Nephron (organoid): ENCODE data around the gene REG1B.

Experiments
- H3K27ac Mint-ChIP-seq, 3 experiments: 2 replicates each; pipeline ENCODE4 v1.8.0; 2020; ENCODE audit warnings: mixed read lengths in 3 of 3, mild to moderate bottlenecking in 2 of 3, moderate library complexity in 1 of 3
- H3K27me3 Mint-ChIP-seq: 2 replicates; pipeline ENCODE4 v1.8.0; 2021; ENCODE audit warnings: low read depth, mild to moderate bottlenecking, moderate library complexity, mixed read lengths
- H3K36me3 Mint-ChIP-seq: 2 replicates; pipeline ENCODE4 v1.8.0; 2020; ENCODE audit warnings: low read depth, mixed read lengths
- H3K4me1 Mint-ChIP-seq: 2 replicates; pipeline ENCODE4 v1.8.0; 2020; ENCODE audit warnings: mixed read lengths
- H3K4me3 Mint-ChIP-seq, 3 experiments: 2 replicates each; pipeline ENCODE4 v1.8.0; 2020; ENCODE audit warnings: mild to moderate bottlenecking in 3 of 3, mixed read lengths in 3 of 3, moderate library complexity in 2 of 3
- H3K9me3 Mint-ChIP-seq: 2 replicates; pipeline ENCODE4 v1.8.0; 2020; ENCODE audit warnings: mixed read lengths
- TF ChIP-seq, protein P1 (sequence below), 3 experiments: fragments of 200-600 bp; sonication (generic); IDR thresholded peaks; one replicate each; pipeline ENCODE4 v1.5.0; 2021; ENCODE audit warnings: antibody characterized with exemption in 3 of 3; ENCODE audit not compliant: unreplicated experiment in 3 of 3

Gene REG1B

DNA sequence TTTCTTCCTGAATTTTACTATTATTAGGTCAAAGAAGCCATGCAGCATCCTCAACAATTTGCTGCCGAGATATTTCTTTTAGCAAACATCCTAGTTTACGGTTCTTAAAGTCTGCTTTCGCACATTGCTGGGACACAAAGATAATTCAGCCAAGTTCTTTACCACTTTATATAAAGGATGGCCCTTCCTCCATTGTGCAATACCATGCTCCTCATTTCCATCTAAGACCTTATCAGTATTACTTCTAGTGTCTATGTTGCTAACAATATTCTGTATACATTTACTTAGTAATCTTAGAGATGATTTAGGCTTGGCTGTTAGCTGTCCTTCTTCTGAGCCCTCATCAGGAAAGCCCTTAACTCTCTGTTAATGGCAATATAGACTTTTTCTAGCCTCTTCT is 24.5 kb upstream of the REG1B start:
- Mint-ChIP-seq H3K4me3 (no peak overlapping the region), H3K4me1 (no peaks in the 10 kb centered on the region), H3K27ac (no peak overlapping the region), H3K36me3 (no peaks in the 10 kb centered on the region), H3K27me3 (no peaks in the 10 kb centered on the region), H3K9me3 (no peaks in the 10 kb centered on the region)
- TF ChIP-seq, protein P1, sequence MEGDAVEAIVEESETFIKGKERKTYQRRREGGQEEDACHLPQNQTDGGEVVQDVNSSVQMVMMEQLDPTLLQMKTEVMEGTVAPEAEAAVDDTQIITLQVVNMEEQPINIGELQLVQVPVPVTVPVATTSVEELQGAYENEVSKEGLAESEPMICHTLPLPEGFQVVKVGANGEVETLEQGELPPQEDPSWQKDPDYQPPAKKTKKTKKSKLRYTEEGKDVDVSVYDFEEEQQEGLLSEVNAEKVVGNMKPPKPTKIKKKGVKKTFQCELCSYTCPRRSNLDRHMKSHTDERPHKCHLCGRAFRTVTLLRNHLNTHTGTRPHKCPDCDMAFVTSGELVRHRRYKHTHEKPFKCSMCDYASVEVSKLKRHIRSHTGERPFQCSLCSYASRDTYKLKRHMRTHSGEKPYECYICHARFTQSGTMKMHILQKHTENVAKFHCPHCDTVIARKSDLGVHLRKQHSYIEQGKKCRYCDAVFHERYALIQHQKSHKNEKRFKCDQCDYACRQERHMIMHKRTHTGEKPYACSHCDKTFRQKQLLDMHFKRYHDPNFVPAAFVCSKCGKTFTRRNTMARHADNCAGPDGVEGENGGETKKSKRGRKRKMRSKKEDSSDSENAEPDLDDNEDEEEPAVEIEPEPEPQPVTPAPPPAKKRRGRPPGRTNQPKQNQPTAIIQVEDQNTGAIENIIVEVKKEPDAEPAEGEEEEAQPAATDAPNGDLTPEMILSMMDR (IDR thresholded peaks at IDR 0.05; ENCODE audit: unreplicated experiment in 3 of 3): no peak

DNA sequence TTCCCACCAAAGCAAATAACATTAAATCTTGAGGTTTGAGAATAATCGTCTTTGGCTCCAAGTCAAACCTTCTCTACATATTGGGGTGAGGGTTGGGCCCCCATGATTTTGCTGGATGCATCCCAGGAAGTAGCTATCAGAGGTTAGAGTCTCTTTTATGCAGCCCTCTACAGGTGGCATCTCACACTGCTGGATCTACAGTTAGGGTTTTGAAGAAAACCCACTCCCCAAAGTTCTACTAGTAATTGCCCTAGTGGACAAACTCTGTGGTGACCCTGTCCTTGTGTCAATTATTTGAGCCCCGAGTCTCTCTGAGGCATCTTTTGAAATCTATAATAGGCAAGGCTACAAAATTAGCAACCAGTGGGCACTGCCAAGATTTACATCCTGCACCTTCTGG is 17.5 kb upstream of the REG1B start:
- Mint-ChIP-seq H3K4me3 (no peak overlapping the region), H3K4me1 (no peaks in the 10 kb centered on the region), H3K36me3 (no peaks in the 10 kb centered on the region), H3K27me3 (no peaks in the 10 kb centered on the region), H3K9me3 (peaks cover 7% of the 10 kb centered on the region), H3K27ac (no peak overlapping the region)
- TF ChIP-seq, protein P1 (IDR thresholded peaks at IDR 0.05; ENCODE audit: unreplicated experiment in 3 of 3): no peak

DNA sequence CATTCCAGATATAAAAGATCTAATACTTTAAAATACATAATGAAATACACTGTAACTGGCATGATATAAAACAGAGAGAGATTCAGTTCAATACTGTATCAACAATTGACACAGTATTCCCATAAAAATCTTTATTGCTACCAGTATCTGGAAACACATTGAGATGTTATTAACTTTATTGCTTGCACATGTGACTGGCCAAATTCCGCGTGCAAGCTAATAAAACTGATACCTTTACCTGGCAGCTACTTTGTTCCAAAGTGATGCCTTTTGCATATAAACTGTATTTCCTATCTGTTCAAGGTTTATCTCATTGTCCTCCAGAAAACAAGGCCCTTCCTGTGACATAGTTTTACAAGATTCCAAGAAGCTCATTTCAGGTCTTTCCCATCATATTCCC is 15.4 kb upstream of the REG1B start:
- Mint-ChIP-seq H3K9me3 (peaks cover 7% of the 10 kb centered on the region), H3K27ac (no peak overlapping the region), H3K4me1 (no peaks in the 10 kb centered on the region), H3K36me3 (no peaks in the 10 kb centered on the region), H3K4me3 (no peak overlapping the region), H3K27me3 (peaks cover 1% of the 10 kb centered on the region)
- TF ChIP-seq, protein P1 (IDR thresholded peaks at IDR 0.05; ENCODE audit: unreplicated experiment in 3 of 3): no peak

DNA sequence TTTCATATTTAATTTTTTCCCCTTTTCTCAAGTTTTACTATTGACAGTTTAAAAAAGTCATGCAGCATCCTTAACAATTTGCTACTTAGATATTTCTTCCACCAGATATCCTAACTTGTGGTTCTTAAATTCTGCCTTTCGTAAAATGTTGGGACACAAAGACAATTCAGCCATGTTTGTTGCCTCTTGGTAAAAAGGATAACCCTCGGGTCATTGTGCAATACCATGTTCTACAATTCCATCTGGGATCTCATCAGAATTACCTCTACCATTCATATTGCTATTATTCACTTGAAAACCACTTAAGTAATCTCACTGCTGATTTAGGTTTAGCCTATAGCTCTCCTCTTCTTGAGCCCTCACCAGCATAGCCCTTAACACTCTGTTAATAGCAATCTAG is 13.2 kb upstream of the REG1B start:
- Mint-ChIP-seq H3K27ac (no peak overlapping the region), H3K4me3 (no peak overlapping the region), H3K4me1 (no peaks in the 10 kb centered on the region), H3K9me3 (peaks cover 7% of the 10 kb centered on the region), H3K27me3 (peaks cover 4% of the 10 kb centered on the region), H3K36me3 (no peaks in the 10 kb centered on the region)
- TF ChIP-seq, protein P1 (IDR thresholded peaks at IDR 0.05; ENCODE audit: unreplicated experiment in 3 of 3): no peak

DNA sequence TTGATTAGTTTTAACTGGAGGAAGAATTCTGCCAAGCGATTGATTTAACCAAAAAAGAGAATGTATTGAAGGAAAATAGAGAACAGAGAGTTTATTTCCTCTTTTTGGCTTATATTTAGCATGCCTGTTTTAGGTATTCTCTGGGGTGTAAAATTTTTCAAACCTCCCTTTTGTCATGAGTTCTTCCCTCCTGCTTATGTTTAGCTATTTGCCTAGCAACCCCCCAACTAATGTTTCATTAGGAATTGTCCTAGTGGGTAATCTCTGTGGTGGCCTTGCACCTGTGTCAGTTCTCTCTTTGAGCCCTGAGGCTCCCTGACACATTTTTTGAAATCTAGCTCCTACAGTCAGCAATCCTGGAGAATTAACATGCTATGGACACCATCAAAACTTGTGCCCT is 12.5 kb upstream of the REG1B start:
- no peak overlapping the region for H3K27ac Mint-ChIP-seq

DNA sequence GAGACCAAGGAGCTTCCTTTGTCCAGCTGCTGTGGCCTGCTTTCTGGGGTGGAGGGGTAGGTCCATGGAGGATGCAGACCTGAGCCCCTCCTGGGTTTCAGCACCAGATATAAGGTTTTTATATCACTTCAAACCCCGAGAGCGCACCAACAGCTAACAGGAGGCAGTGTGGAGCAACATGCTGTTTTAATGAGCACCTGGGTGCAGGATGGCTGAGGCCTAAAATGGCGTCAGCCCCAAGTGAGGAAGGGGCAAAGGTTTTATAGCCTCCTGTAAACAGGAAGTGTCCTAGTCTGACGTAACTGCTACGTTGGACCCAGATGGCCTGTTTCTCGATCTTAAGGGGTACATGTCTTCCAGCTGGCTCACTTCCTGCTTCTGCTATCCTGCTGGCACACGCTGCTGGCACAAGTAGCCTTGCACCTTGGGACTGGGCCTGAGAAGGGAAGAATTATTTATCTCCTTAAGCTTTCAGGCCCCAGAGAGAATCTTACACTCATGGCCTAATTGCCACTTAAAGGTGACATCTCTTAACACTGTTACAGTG is 11.4 kb upstream of the REG1B start:
- TF ChIP-seq, protein P1 (IDR thresholded peaks at IDR 0.05; ENCODE audit: unreplicated experiment in 3 of 3): no peak
- H3K9me3 Mint-ChIP-seq: peaks cover 4% of the 10 kb centered on the region
- H3K27ac Mint-ChIP-seq: no peak overlapping the region
- H3K27me3 Mint-ChIP-seq: peaks cover 4% of the 10 kb centered on the region
- H3K4me1 Mint-ChIP-seq: no peaks in the 10 kb centered on the region
- H3K36me3 Mint-ChIP-seq: no peaks in the 10 kb centered on the region
- no peak overlapping the region for H3K4me3 Mint-ChIP-seq

More for the DNA sequence above, 12.5 kb upstream of the REG1B start:
- Mint-ChIP-seq H3K9me3 (peaks cover 7% of the 10 kb centered on the region), H3K4me1 (no peaks in the 10 kb centered on the region), H3K36me3 (no peaks in the 10 kb centered on the region), H3K27me3 (peaks cover 4% of the 10 kb centered on the region), H3K4me3 (no peak overlapping the region)
- TF ChIP-seq, protein P1 (IDR thresholded peaks at IDR 0.05; ENCODE audit: unreplicated experiment in 3 of 3): no peak
